ENCODE results near the gene GARS1.
"Not testable (repeated sequence)": the region's sequence is repeated elsewhere in the genome, so short reads cannot be mapped to it uniquely, and the experiment has no call there.

The GARS1 gene

GRCh38 chr7:30575910-30576309 lies 18.8 kb upstream of the GARS1 start:
- no peak for DNase-seq (ENCODE audit: low spot score)

- DNase-seq (ENCODE audit: low spot score): no peak
Measured at GRCh38 chr7:30583181-30583580, 11.5 kb upstream of the GARS1 start.

- DNase-seq (ENCODE audit: low spot score): no peak
Measured at GRCh38 chr7:30584415-30584814, 10.3 kb upstream of the GARS1 start.

GRCh38 chr7:30584965-30585364 lies 9.7 kb upstream of the GARS1 start:
- no peak for DNase-seq (ENCODE audit: low spot score)

GRCh38 chr7:30585675-30586074 lies 9.0 kb upstream of the GARS1 start:
- DNase-seq (ENCODE audit: low spot score): no peak

GRCh38 chr7:30587547-30587946 lies 7.1 kb upstream of the GARS1 start:
- DNase-seq (ENCODE audit: low spot score): not testable (repeated sequence)

GRCh38 chr7:30589111-30589510 lies 5.6 kb upstream of the GARS1 start:
- DNase-seq (ENCODE audit: low spot score): no peak

GRCh38 chr7:30594048-30594539 lies 584 bp upstream of the GARS1 start:
- no peak for DNase-seq (ENCODE audit: low spot score)

GRCh38 chr7:30595436-30596013 lies 847 bp downstream of the GARS1 start:
- no peak for DNase-seq (ENCODE audit: low spot score)

- no peak for DNase-seq (ENCODE audit: low spot score)
Measured at GRCh38 chr7:30596014-30596641, 1.4 kb downstream of the GARS1 start.

- no peak for DNase-seq (ENCODE audit: low spot score)
Measured at GRCh38 chr7:30596721-30597120, 2.0 kb downstream of the GARS1 start.

- DNase-seq (ENCODE audit: low spot score): no peak
Measured at GRCh38 chr7:30598121-30598876, 3.6 kb downstream of the GARS1 start.

GRCh38 chr7:30604901-30605300 lies 10.2 kb downstream of the GARS1 start:
- DNase-seq (ENCODE audit: low spot score): no peak

GRCh38 chr7:30605832-30606231 lies 11.2 kb downstream of the GARS1 start:
- no peak for DNase-seq (ENCODE audit: low spot score)

- DNase-seq (ENCODE audit: low spot score): no peak
Measured at GRCh38 chr7:30612658-30613265, 18.1 kb downstream of the GARS1 start.

- DNase-seq (ENCODE audit: low spot score): no peak
Measured at GRCh38 chr7:30613366-30614325, 19.0 kb downstream of the GARS1 start.

GRCh38 chr7:30616318-30616717 lies 21.6 kb downstream of the GARS1 start:
- no peak for DNase-seq (ENCODE audit: low spot score)

GRCh38 chr7:30617359-30617758 lies 22.7 kb downstream of the GARS1 start:
- DNase-seq (ENCODE audit: low spot score): no peak

- no peak for DNase-seq (ENCODE audit: low spot score)
Measured at GRCh38 chr7:30618080-30618676, 23.5 kb downstream of the GARS1 start.

- no peak for DNase-seq (ENCODE audit: low spot score)
Measured at GRCh38 chr7:30618961-30619360, 24.3 kb downstream of the GARS1 start.

GRCh38 chr7:30625283-30625682 lies 30.6 kb downstream of the GARS1 start:
- DNase-seq (ENCODE audit: low spot score): no peak
